ENCODE measurements around the gene SNRPB. TPM values are rescaled to one million over a fixed set of nuclear protein-coding genes. Genes with fewer than 3 reads are reported as not detected.

SNRPB gene
- total RNA-seq, 1 donor from 2014 or later, result 112 TPM

DNA sequence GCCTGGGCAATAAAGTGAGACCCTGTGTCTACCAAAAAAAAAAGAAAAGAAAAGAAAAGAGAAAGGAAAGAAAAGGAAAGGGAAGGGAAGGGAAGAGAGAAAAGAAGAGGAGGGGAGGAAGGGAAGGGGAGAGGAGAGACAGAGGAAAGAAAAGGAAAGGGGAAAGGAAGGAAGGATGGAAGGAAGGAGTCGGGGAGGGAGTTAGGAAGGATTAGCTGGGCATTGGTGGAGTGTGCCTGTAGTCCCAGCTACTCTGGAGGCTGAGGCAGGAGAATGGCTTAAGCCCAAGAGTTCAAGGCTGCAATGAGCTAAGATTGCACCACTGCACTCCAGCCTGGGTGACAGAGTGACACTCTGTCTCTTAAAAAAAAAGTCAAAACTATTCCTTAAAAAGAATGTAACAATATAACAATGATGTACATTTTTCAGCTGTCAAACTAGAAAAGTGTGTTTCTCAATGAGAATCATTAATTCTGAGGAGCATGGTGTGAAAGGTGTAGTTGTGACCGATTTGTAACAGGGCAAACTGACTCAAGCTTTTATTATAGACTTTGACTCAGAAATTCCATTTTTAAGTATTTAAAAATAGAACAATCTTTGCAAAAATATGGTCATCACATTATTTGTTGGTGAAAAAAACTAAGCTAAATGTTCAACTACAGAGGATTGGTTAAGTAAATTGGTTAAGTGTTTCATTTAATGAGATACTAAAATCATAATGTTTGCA lies 14.7 kb downstream of the SNRPB start:
- Mint-ChIP-seq H3K27ac (ENCODE audit: unreplicated experiment) (no peak overlapping the region), H3K9me3 (ENCODE audit: unreplicated experiment) (no peaks in the 10 kb centered on the region), H3K36me3 (ENCODE audit: unreplicated experiment) (peaks cover 12% of the 10 kb centered on the region), H3K4me1 (ENCODE audit: unreplicated experiment) (no peaks in the 10 kb centered on the region), H3K4me3 (ENCODE audit: unreplicated experiment) (no peak overlapping the region), H3K27me3 (ENCODE audit: unreplicated experiment) (no peaks in the 10 kb centered on the region)
- TF ChIP-seq, protein P1, sequence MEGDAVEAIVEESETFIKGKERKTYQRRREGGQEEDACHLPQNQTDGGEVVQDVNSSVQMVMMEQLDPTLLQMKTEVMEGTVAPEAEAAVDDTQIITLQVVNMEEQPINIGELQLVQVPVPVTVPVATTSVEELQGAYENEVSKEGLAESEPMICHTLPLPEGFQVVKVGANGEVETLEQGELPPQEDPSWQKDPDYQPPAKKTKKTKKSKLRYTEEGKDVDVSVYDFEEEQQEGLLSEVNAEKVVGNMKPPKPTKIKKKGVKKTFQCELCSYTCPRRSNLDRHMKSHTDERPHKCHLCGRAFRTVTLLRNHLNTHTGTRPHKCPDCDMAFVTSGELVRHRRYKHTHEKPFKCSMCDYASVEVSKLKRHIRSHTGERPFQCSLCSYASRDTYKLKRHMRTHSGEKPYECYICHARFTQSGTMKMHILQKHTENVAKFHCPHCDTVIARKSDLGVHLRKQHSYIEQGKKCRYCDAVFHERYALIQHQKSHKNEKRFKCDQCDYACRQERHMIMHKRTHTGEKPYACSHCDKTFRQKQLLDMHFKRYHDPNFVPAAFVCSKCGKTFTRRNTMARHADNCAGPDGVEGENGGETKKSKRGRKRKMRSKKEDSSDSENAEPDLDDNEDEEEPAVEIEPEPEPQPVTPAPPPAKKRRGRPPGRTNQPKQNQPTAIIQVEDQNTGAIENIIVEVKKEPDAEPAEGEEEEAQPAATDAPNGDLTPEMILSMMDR (IDR thresholded peaks at IDR 0.05), result no peak
- DNase-seq (ENCODE audit: extremely low spot score, unreplicated experiment), result no peak

DNA sequence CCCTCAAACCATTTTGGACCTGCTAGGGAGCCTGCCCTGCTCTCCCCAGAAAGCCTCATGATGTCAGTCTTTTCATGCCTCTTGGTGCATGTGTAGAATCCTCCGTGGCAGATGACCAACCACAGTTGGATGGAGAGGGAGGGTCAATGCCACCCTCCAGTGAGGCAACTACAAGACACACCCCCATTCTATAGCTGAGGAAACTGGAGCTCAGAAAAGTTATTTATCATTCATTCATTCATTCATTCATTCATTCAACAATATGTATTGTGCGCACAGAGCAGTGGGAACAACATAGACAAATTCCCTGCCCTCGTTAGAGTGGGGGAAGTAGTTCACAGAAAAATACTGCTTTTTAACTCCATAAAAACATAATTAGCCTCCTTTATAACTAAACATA lies 16.8 kb downstream of the SNRPB start:
- Mint-ChIP-seq H3K4me1 (ENCODE audit: unreplicated experiment) (no peaks in the 10 kb centered on the region), H3K27ac (ENCODE audit: unreplicated experiment) (no peak overlapping the region), H3K9me3 (ENCODE audit: unreplicated experiment) (no peaks in the 10 kb centered on the region), H3K36me3 (ENCODE audit: unreplicated experiment) (no peaks in the 10 kb centered on the region), H3K27me3 (ENCODE audit: unreplicated experiment) (peaks cover 6% of the 10 kb centered on the region), H3K4me3 (ENCODE audit: unreplicated experiment) (no peak overlapping the region)
- DNase-seq (ENCODE audit: extremely low spot score, unreplicated experiment), result no peak
- TF ChIP-seq, protein P1 (IDR thresholded peaks at IDR 0.05), result no peak

DNA sequence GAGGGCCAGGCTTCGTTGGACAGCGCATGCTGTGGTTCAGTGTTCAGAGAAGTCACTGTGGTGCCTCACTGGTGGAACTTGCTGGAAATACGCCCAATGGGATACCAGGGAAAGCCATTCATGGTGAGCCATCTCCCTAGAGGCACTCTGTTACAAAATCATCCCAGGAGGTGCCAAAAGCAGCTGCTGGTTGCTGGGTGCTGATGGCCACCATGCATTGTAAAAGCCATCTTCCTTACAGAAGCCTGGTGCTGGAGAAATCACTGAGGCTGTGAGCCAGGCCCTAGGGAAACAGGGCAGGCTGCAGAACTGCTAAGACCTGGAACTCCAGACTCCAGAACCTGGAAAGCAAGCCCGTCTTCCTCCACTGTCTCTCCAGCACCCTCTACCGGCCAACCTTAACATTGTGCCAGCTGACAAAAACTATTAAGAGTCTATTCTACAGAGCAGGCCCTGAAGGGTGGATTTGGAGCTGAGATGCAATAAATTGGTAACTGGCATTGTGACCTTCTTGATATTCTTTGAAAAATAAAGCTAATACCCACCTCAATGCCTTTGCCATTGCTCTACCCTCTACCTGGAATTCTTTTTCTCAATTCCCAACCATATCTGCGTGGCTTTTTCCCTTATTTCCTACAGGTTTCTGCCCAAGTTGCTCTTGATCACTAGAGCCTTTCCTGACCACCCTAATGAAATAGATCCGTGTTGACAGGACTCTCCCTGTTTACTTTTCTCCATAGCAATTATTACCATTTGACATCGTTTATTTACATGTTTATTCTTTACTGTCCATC lies 18.5 kb downstream of the SNRPB start:
- H3K36me3 Mint-ChIP-seq (ENCODE audit: unreplicated experiment), result no peaks in the 10 kb centered on the region
- H3K27ac Mint-ChIP-seq (ENCODE audit: unreplicated experiment), result no peak overlapping the region
- TF ChIP-seq, protein P1 (IDR thresholded peaks at IDR 0.05), result peak; percentile 73
- DNase-seq (ENCODE audit: extremely low spot score, unreplicated experiment), result no peak
- H3K9me3 Mint-ChIP-seq (ENCODE audit: unreplicated experiment), result no peaks in the 10 kb centered on the region
- peaks cover 6% of the 10 kb centered on the region for H3K27me3 Mint-ChIP-seq (ENCODE audit: unreplicated experiment)
- no peaks in the 10 kb centered on the region for H3K4me1 Mint-ChIP-seq (ENCODE audit: unreplicated experiment)
- no peak overlapping the region for H3K4me3 Mint-ChIP-seq (ENCODE audit: unreplicated experiment)

DNA sequence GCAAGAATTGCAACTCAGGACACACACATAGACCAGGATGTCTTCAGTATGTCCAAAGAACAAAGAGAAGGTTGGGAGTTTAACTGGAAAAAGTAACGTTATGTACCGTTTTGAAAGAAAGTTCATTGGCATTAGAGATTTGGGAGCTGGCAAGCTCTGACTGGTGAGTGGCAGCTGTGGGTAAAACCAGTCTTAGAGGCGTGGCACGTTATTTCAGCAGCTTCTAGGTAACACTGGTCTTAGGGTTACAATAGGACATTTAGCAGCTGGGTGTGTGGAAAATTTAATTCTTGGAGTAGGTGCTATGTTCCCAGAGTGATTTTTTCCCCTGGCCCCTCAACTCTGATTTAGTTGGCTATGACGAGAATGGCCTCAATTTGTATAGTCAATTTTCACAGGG lies 19.2 kb downstream of the SNRPB start:
- Mint-ChIP-seq H3K27me3 (ENCODE audit: unreplicated experiment) (peaks cover 6% of the 10 kb centered on the region), H3K36me3 (ENCODE audit: unreplicated experiment) (no peaks in the 10 kb centered on the region), H3K4me1 (ENCODE audit: unreplicated experiment) (no peaks in the 10 kb centered on the region), H3K4me3 (ENCODE audit: unreplicated experiment) (no peak overlapping the region), H3K9me3 (ENCODE audit: unreplicated experiment) (no peaks in the 10 kb centered on the region), H3K27ac (ENCODE audit: unreplicated experiment) (no peak overlapping the region)
- TF ChIP-seq, protein P1 (IDR thresholded peaks at IDR 0.05), result no peak
- DNase-seq (ENCODE audit: extremely low spot score, unreplicated experiment), result no peak

DNA sequence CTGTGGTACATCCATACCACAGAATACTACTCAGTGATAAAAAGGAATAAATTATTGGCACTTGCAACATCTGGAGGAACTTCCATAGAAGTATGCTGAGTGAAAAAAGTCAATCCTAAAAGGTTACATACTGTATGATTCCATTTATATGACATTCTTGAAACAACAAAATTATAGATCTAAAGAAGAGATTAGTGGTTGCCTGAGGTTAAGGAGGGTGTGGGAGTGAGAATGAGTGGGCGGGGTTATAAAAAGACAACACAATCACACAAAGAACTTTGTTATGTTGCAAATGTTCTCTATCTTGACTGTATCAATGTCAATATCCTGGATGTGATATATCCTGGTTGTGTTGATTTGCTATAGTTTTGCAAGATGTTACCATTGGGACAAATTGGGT lies 21.2 kb downstream of the SNRPB start:
- H3K27me3 Mint-ChIP-seq (ENCODE audit: unreplicated experiment), result peaks cover 8% of the 10 kb centered on the region
- no peak overlapping the region for H3K27ac Mint-ChIP-seq (ENCODE audit: unreplicated experiment)
- no peaks in the 10 kb centered on the region for H3K4me1 Mint-ChIP-seq (ENCODE audit: unreplicated experiment)
- no peaks in the 10 kb centered on the region for H3K9me3 Mint-ChIP-seq (ENCODE audit: unreplicated experiment)
- no peak overlapping the region for H3K4me3 Mint-ChIP-seq (ENCODE audit: unreplicated experiment)
- TF ChIP-seq, protein P1 (IDR thresholded peaks at IDR 0.05), result no peak
- H3K36me3 Mint-ChIP-seq (ENCODE audit: unreplicated experiment), result no peaks in the 10 kb centered on the region
- no peak for DNase-seq (ENCODE audit: extremely low spot score, unreplicated experiment)
